GM21786 (cell line): Measurements from ENCODE around the gene NUDT13.

Experiments
- ATAC-seq: cut with Tn5 transposase; IDR thresholded peaks from one replicate; pipeline ENCODE4 v1.9.1; 2021; ENCODE audit not compliant: unreplicated experiment

The NUDT13 gene

DNA sequence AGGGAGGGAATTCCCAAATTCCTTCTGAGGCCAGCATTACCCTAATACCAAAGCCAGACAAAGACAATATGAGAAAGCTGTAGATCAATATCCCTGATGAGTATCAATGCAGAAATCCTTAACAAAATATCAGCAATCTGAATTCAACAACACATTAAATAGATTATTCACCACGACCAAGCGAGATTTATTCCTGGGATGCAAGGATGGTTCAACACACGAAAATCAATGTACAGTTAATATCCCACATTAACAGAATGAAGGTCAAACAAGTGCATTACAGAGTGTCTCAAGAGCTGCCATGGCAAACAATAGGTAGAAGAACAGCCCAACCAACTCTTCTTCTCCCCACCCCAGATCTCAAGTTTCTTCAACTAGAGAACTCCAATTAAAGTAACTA, 51.4 kb downstream of the NUDT13 start:
- ATAC-seq: no peak

DNA sequence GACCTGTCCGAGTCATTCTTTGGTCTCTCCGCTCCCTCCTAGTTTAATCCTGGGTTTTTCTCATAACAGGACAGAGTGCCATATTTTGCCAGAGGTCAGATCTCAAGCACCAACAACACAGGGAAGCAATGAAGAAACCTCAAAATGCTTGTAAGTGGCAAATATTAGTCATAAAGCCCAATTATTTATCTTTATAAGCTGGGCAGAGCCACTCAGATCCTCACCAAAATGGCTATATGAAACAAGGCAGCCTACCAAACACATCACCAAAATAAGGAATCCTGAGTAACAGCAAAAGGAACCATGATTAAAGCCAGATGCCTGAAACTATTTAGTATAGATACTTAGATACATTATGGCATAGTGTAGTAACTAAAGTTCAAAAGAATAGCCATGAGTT, 52.8 kb downstream of the NUDT13 start:
- no peak for ATAC-seq

DNA sequence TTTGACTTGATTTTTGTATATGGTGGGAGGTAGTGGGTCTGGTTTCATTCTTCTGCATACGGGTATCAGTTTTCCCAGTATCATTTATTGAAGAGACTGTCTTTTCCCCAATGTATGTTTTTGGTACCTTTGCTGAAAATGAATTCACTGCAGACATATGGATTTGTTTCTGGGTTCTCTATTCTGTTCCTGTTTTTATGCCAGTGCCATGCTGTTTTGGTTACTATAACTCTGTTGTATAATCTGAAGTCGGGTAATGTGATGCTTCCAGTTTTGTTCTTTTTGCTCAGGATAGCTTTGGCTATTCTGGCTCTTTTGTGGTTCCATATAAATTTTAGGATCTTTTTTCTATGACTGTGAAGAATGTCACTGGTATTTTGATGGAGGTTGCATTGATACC, 56.7 kb downstream of the NUDT13 start:
- no peak for ATAC-seq

DNA sequence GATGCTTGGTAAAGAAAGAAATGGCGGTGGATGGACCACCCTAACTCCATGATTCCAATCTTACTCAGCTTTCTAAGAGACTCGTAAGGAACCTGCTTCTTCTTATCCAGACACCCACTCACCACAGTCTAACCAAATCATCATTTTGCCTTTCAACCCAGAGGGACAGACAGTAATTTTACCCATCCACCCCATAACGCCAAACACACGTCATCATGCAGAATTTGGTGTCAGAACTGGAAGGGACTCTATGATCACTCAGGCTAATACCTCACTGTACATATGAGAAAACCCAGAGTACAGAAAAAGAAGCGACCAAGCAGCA, 57.2 kb downstream of the NUDT13 start:
- no peak for ATAC-seq

DNA sequence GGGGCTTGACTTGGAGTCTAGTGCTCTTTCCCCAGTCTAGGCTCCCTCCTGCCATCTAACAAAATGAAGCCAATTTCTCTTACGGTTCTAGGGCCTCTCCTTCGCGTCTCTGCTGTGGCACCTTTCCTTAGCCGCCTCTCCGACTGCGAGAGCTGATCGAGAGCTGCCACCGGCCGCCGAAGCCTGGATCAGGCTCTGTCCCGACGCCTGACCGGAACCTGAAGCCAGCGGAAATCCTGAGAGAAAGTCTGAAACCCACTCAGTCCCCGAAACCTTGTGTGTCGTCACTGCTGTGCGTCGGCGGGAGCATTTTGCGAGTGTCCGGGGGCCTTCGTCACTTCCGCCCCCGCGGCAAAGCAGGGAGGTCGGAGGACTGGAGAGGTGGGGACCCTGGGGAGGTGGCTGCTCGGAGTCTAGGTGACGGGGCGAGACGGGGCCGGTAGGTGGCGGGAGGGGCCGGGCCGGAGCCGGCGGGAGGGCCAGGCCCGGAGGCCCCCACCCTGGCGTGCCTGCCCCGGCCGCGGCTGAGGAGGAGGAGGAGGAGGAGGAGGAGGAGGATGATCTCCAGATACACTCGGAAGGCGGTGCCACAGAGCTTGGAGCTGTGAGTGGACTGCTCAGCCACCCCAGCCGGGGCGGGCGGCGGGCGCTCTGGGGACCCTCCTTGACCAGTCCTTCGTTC, 57.7 kb downstream of the NUDT13 start, which contains the start of the genes ECD and FAM149B1:
Gene ECD, minus strand, starts transcription at position 226 of the 682 bp plus-strand sequence. CDS start 4,071 bp downstream, outside the sequence.
Gene FAM149B1, plus strand, starts transcription at position 337 of the 682 bp plus-strand sequence. Its CDS starts 221 bp downstream, at position 558.
- ATAC-seq: peak; percentile 83

DNA sequence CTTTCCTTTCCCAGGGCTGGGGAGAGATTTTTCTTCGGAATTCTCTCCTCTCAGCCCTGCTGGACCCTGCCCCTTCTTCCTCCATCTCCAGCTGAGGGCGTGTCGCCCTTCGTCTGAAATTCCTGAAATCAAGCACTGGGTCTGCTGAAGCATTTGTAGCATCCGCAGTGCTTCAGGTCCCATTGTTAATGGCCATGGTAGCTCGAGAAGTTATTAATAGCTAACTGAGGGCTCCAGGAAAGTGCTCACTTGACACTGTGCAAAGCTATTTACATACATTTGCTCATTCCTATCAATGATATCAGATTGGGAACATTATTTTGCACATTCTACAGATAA, 58.2 kb downstream of the NUDT13 start:
- ATAC-seq: peak; percentile 27

DNA sequence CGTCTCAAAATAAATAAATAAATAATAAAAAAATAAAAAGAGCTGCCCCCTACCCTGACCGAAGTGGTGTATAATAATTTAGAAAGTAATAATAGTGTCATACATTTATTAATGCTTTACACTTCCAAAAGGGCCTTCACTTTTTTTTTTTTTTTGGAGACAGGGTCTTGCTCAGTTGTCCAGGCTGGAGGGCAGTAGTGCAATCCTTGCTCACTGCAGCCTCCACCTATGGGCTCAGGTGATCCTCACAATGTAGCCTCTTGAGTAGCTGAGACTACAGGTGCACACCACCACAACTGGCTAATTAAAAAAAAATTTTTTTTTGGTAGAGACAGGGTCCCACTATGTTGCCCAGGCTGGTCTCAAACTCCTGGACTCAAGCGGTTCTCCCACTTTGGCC, 59.1 kb downstream of the NUDT13 start:
- ATAC-seq: no peak

DNA sequence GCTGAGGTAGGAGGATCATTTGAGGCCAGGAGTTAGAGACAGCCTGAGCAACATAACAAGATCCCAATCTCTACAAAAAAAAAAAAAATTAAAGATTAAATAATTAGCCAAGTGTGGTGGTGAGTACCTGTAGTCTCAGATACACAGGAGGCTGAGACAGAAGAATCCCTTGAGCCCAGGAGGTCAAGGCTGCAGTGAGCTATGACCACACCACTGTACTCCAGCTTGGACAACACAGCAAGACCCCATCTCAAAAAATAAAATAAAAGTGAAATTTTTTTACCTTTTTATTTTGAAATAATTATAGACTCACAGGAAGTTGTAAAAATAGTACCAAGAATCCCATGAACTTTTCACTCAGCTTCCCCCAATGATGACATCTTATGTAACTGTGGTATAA, 62.6 kb downstream of the NUDT13 start:
- no peak for ATAC-seq

DNA sequence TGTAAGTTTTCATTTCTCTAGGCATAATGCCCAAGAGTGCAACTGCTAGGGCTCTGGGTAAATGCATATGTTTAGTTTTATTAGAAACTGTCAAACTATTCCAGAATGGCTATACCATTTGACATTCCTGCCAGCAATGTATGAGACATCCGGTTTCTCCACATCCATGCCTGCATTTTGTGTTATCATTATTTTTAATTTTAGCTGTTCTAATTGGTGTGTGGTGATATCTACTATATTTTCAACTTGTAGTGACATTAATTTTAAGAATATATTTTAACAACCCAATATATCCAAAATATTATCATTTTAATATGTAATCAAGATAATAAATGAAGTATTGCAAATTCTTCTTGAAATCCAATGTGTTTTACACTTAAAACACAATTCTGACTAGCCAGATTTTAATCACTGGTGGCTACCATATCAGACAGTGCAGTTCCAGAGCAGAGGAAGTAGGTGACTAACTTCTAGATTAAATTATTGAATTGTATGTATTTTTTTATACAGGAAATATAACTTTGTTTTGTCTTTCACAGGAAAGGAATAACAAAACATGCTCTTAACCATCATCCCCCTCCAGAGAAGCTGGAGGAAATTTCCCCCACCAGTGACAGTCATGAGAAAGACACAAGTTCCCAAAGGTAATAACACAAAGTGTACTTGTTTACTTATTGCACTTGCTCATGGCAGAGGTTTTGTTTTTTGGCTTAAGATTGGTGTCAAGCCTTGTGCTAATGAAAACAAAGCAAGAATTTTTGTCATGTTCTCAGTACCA, 64.1 kb downstream of the NUDT13 start:
- ATAC-seq: no peak
